PFSK-1 (cell line): ENCODE results near the gene ZFYVE27.

ENCODE experiments used
- POLR2AphosphoS5 ChIP-seq: IDR thresholded peaks from 2 replicates; pipeline ENCODE4 v1.6.1; 2012; ENCODE audit warnings: low read depth, mild to moderate bottlenecking, control low read depth, low read length, moderate library complexity
- SIN3A ChIP-seq: IDR thresholded peaks from 2 replicates; pipeline ENCODE4 v1.6.1; 2012; ENCODE audit warnings: mild to moderate bottlenecking, low read length, moderate library complexity, borderline replicate concordance; ENCODE audit not compliant: insufficient read depth
- TAF1 ChIP-seq: IDR thresholded peaks from 2 replicates; pipeline ENCODE4 v1.6.1; 2012; ENCODE audit warnings: low read length, control low read depth, borderline replicate concordance; ENCODE audit not compliant: insufficient read depth

GRCh38 chr10:97757471-97757870 lies 20.5 kb downstream of the ZFYVE27 start:
- TF ChIP-seq POLR2AphosphoS5, result no peak
- no peak for TF ChIP-seq SIN3A
- TF ChIP-seq TAF1, result no peak
